Fibroblast of skin of back (primary cell): Measurements from ENCODE around the gene SPOPL.
"Not testable (repeated sequence)": the region's sequence is repeated elsewhere in the genome, so short reads cannot be mapped to it uniquely, and the experiment has no call there.

Source experiments
- DNase-seq: peaks from one replicate; pipeline ENCODE4 v3.0.0-alpha.2; 2013

SPOPL gene

GRCh38 chr2:138494265-138494966, 7.2 kb upstream of the SPOPL start:
- DNase-seq: no peak

DNA sequence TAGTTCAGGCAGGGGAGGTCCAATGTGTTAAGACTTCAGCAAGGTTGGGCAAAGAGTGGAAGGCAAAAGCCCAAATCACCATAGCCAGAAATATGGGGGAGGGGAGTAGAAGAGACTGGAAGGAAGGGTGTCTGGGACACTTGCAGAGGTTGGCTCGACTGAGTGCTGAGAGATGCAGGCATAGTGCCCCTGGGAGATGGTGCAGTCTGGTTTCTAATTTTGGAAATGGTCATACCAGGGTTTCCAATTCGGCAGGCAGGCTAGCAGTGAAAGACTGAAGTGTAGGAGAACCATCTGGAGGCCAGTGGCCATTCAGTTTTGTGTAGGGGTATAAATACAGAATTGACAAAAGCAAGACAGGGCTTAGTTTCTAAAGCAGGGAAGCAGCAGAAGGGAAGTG, 6.2 kb upstream of the SPOPL start:
- DNase-seq: no peak

GRCh38 chr2:138496096-138496651, 5.4 kb upstream of the SPOPL start:
- no peak for DNase-seq

DNA sequence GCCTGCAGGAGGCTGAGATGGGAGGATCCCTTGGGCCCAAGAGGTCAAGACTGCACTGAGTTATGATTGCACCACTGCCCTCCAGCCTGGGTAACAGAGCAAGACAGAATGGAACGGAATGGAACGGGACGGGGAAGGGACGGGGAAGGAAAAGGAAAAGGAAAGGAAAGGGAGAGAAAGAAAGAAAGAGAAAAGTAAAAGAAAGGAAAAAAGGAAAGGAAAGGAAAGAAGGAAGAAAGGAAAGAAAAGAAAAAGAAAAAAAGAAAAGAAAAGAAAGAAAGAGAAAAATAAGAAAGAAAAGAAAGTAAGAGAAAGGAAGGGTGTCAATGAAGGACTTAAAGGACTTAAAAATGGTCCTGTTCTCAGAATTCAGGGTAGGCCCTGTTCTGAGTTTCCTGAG, 4.3 kb upstream of the SPOPL start:
- DNase-seq: no peak

- no peak for DNase-seq
Observed at GRCh38 chr2:138499684-138500083, 1.9 kb upstream of the SPOPL start.

GRCh38 chr2:138500592-138501424, 762 bp upstream of the SPOPL start:
- no peak for DNase-seq

- no peak for DNase-seq
Observed at GRCh38 chr2:138502255-138503086, 901 bp downstream of the SPOPL start.

GRCh38 chr2:138503087-138503442, 1.5 kb downstream of the SPOPL start:
- no peak for DNase-seq

GRCh38 chr2:138503652-138504051, 2.1 kb downstream of the SPOPL start:
- no peak for DNase-seq

DNA sequence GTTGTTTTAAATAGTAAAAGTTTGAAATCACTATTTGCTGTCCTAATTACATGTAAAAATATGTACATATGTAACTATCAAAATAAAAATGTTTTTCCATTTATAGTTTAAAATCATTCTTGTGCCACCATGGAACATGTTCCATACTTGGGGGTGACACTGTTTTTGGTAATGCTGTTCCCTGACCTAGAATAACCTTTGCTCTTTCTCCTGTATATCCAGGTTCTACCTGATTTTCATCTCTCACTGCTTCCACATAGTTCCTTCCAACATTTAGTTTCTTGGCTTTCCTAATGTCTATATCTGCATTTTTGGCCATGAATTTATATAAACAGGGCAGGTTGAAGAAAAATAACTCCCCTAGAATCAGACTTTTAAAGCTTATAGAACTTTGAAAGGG, 2.5 kb downstream of the SPOPL start:
- no peak for DNase-seq

- DNase-seq: no peak
Observed at GRCh38 chr2:138504546-138505235, 3.1 kb downstream of the SPOPL start.

GRCh38 chr2:138507267-138507666, 5.7 kb downstream of the SPOPL start:
- DNase-seq: no peak

- DNase-seq: no peak
Observed at GRCh38 chr2:138510319-138510718, 8.7 kb downstream of the SPOPL start.

- DNase-seq: no peak
Observed at GRCh38 chr2:138512672-138513071, 11.1 kb downstream of the SPOPL start.

- no peak for DNase-seq
Observed at GRCh38 chr2:138514173-138514572, 12.6 kb downstream of the SPOPL start.

DNA sequence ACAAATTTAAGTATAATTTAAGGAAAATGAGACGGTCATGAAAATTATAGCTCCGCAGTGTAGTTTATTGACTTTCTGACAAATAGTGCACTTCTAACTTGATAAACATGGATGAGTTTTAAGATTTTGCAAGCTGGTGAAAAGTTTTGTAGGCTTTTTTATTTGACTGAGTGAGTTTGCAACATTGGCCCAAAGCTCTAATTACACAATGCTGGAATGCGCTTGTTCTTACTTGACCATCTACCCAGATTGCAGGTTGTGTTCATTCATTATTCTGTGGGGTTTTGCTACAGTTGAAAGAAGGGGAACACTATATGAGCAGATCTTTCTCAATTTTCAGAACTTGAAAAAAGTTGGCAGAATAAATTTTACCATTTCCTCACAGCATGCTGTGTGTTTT, 13.5 kb downstream of the SPOPL start:
- DNase-seq: no peak

- DNase-seq: peak; percentile 58
Observed at GRCh38 chr2:138516030-138516704, 14.6 kb downstream of the SPOPL start.

DNA sequence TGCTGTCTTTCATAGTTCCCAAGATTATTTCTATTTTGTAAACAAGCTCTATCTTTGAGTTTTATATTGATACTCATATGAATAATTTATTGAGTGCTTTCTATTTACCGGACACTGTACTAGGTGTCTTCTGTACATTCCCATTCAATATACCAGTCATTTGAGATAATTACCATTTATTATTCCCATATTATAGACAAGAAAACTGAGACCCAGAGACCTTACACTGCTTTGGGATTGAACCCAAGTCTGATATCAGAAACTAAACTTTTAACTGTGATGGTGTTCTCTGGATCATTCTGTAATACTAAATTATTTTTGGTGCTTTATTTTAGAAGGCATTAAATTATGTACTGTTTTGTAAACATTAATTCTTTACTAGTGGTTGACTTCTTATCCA, 17.3 kb downstream of the SPOPL start:
- DNase-seq: no peak

DNA sequence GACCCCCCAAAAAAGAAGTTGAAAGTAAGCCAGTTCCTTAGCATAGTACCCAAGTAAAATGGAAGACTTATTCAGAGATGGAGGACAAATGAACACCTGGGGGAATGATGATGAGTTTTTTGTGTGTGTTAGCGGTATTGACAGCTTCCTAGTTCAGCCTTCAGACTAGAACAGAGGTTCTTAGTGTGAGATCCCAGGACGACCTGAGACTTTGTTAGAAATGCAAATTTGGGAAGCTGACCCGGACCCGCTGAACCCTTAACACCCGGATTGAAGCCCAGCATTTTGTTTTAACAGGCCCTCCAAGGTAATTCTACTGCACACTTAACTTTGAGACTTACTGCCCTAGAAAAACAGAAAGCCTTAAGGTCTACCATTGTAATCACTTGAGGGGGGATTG, 20.3 kb downstream of the SPOPL start:
- no peak for DNase-seq

GRCh38 chr2:138522556-138522955, 21.0 kb downstream of the SPOPL start:
- no peak for DNase-seq

DNA sequence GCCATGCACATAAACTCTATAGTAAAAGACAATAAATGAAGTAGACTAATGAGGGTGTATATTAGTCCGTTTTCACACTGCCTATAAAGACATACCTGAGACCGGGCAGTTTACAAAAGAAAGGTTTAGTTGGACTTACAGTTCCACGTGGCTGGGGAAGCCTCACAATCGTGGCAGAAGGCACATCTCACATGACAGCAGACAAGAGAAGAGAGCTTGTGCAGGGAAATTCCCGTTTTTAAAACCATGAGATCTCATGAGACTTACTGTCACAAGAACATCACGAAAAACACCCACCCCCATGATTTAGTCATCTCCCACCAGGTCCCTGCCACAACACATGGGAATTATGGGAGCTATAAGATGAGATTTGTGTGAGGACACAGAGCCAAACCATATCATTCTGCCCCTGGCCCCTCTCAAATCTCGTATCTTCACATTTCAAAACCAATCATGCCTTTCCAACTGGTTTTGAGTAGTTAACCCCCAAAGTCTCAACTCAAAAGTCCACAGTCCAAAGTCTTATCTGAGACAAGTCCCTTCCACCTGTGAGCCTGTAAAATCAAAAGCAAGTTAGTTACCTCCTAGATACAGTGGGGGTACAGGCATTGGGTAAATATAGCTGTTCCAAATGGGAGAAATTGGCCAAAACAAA, 21.6 kb downstream of the SPOPL start:
- DNase-seq: not testable (repeated sequence)
